Measurements from ENCODE around the gene ARHGAP6.

The ARHGAP6 gene, protein sequence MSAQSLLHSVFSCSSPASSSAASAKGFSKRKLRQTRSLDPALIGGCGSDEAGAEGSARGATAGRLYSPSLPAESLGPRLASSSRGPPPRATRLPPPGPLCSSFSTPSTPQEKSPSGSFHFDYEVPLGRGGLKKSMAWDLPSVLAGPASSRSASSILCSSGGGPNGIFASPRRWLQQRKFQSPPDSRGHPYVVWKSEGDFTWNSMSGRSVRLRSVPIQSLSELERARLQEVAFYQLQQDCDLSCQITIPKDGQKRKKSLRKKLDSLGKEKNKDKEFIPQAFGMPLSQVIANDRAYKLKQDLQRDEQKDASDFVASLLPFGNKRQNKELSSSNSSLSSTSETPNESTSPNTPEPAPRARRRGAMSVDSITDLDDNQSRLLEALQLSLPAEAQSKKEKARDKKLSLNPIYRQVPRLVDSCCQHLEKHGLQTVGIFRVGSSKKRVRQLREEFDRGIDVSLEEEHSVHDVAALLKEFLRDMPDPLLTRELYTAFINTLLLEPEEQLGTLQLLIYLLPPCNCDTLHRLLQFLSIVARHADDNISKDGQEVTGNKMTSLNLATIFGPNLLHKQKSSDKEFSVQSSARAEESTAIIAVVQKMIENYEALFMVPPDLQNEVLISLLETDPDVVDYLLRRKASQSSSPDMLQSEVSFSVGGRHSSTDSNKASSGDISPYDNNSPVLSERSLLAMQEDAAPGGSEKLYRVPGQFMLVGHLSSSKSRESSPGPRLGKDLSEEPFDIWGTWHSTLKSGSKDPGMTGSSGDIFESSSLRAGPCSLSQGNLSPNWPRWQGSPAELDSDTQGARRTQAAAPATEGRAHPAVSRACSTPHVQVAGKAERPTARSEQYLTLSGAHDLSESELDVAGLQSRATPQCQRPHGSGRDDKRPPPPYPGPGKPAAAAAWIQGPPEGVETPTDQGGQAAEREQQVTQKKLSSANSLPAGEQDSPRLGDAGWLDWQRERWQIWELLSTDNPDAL (N-terminal part only)

GRCh38 chrX:11665168-11666111, at the start of gene ARHGAP6:
Gene ARHGAP6 (minus strand): TSS chrX:11665920. CDS start chrX:11664828, 1,092 bp downstream.
- FAIRE-seq, result no peak

DNA sequence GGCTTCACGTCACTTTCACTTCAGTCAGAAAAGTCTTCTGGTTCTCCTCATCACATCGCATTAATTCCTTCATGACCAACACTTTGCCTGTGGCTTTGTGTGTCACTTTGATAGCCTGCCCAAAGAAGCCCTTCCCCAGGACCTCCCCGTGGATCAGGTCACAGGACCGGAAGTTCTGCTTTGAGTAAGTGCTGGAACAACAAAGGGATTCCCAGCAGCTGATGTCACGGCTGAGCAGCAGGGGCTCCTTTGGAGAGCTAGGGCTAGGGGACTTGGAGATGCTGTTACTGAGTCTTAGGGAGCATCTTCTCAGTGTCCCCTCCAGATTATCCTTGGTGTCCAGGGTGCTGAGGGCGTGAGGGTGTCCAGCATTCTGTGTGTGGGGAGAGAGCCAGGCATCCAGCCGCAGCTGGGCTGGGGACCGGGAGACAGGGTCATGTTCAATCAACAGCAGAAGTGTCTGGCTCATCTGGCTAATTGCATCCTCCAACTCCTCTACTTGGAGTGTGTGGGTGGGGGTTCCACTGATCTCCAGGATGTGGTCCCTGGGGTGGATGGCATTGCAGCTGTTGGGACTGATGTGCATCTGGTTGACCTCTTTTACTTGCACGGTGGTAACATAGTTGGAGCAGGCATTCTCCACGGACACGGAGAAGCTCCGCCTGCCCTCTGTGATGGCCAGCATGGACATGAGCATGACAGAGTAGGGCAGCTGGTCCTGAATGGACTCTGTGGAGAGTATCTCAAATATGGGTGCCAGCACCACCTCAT, 39.2 kb upstream of the ARHGAP6 start:
- FAIRE-seq, result no peak

GRCh38 chrX:11703855-11704254, 38.1 kb upstream of the ARHGAP6 start:
- no peak for FAIRE-seq

GRCh38 chrX:11702965-11703631, 37.4 kb upstream of the ARHGAP6 start:
- FAIRE-seq, result no peak

GRCh38 chrX:11702420-11702819, 36.7 kb upstream of the ARHGAP6 start:
- no peak for FAIRE-seq

DNA sequence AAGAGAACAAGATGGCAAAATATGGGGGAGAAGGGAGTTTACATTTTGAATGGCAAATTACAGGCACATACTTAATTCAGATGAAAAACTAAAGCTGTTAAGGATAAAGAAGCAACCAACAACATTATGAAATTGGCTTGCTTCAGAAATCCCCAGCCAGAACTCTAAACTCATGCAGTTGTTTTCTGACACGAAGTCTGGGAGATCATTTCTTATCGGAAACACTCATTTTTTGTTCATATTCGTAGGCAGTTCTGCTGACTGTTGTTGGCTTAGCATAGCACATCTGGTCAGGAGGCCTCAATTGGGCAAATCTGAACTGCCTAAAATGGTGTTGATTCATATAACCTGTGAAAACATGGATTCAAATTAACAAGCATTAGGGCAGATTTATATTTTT, 33.0 kb upstream of the ARHGAP6 start:
- no peak for FAIRE-seq

GRCh38 chrX:11688201-11688600, 22.5 kb upstream of the ARHGAP6 start:
- FAIRE-seq, result no peak

DNA sequence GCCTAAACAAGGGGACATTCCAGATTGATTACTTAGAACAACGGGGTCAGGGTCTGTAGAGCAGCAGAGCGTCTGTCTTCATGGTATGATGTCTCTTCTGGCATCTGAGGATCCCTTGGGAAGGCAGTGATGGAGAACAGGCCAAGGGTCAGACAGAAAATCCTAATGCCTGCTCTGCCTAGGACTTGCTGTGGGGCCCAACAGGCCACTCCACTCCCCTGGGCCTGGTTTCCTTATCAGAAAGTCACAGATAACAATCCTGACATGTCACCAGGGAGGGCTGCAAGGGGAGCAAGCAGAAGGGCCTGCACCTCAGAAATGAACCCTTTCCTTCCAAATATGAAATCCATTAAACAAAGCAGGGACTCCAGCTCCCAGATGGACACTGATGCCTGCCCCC, 21.4 kb upstream of the ARHGAP6 start:
- no peak for FAIRE-seq

DNA sequence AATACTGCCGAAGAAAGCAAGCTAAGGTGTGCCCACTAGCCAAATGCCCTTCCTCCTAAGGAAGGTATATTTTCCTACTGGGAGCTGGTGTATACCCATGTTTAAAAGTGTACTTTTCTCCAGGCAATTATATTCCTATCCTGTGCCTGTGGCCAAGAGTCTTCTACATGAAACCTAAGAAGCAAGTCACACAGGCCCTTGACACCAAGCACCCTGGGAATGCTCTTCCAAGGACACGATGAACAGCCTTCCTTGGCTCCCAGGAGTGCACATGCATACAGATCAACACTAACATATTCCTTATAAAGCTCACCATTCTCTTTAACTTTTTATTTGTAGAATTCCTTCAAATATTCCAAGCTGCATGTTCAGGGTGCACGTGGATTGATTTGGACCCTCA, 17.3 kb upstream of the ARHGAP6 start:
- FAIRE-seq, result no peak

- no peak for FAIRE-seq
Observed at GRCh38 chrX:11678158-11678557, 12.4 kb upstream of the ARHGAP6 start.

GRCh38 chrX:11672213-11672612, 6.5 kb upstream of the ARHGAP6 start:
- no peak for FAIRE-seq

DNA sequence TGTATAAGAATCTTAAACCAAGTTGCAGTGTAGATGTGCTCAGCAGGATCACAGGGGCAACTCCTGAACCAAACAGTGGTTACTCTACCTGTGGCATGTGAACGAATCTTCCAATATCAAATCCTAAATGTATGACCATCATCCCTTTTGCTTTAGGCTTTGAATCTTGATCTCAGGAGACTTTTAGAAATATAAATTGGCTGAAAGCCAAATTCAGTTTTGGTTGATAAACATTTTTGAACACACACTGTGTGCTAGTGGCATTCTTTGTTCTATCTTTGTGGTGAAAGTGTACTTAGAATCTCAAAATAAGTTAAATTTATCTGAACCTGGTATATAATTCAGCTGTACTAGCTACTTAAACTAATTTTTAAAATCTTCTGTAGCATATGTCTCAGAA, 4.6 kb upstream of the ARHGAP6 start:
- no peak for FAIRE-seq

GRCh38 chrX:11666952-11667685, 1.4 kb upstream of the ARHGAP6 start:
- no peak for FAIRE-seq

- FAIRE-seq, result no peak
Observed at GRCh38 chrX:11666164-11666563, 444 bp upstream of the ARHGAP6 start.

GRCh38 chrX:11664211-11665167, 1.2 kb downstream of the ARHGAP6 start:
- no peak for FAIRE-seq

DNA sequence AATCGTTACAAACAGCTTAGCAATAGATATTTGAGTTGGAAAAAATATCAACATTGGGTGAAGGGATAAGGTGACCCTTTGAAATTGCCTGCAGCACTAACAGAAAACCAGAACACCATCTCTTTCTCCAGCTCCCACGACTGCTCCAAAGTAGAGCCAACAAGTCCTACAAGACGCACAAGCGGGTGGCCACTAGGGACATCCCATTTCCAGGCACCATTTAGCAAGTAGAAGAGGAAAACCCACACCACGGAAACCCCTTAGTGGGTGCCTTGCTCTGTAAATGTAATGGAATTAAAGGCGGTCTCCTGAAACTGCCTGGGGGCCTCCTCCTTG, 1.9 kb downstream of the ARHGAP6 start:
- no peak for FAIRE-seq

DNA sequence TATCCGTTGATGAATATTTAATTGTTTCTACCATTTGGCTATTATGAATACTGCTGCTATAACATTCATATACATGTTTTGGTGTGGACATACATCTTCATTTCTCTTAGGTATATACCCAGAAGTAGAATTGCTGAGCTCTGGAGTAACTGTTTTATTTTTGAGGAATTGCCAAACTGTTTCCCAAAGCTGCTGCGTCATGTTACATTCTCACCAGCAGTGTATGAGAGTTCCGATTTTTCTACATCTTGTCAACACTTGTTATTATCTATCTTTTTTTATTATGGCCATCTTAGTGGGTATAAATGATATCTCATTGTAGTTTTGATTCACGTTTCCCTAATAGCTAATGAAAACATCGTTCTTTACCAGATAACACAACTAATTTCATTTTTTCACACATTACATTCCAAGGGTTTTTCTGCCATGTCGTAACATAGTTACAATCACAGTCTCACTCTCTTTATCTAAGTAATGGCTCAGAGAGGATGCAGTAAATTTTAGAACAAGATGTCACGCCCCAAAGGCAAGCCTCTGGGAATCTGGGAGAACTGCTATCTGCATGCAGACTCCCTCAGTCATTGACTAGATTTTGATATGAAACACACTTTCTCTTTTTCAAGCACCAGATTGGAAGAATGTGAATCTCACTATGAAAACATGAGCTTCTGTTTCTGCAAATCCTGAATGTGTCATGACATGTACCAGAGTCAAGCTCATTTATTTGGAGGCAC, 10.3 kb downstream of the ARHGAP6 start:
- FAIRE-seq, result no peak

- FAIRE-seq, result no peak
Observed at GRCh38 chrX:11648705-11649519, 16.8 kb downstream of the ARHGAP6 start.
